ENCODE results near the gene GDAP2.

GRCh38 chr1:117820694-117821381 lies 108.6 kb downstream of the GDAP2 start:
- no peak for TF ChIP-seq CTCF (IDR thresholded peaks at IDR 0.05)
- no peak for TF ChIP-seq SIN3A (IDR thresholded peaks at IDR 0.05; ENCODE audit: borderline replicate concordance, insufficient read depth, low read depth, low read length)
- TF ChIP-seq REST (IDR thresholded peaks at IDR 0.05; ENCODE audit: insufficient read depth in 1 of 2, low read depth in 2 of 2, low read length in 1 of 2) = no peak
- TF ChIP-seq POLR2AphosphoS5 (IDR thresholded peaks at IDR 0.05; ENCODE audit: low read depth, low read length) = no peak
